HuH-7 (cell line): ENCODE measurements around the gene MAMDC4.
A peak's percentile ranks its signal among the peaks of the same experiment; 100 is the strongest.

Experiments
- DNase-seq: peaks from one replicate; pipeline ENCODE4 v3.0.0; 2011; ENCODE audit warnings: low spot score

The MAMDC4 gene

DNA sequence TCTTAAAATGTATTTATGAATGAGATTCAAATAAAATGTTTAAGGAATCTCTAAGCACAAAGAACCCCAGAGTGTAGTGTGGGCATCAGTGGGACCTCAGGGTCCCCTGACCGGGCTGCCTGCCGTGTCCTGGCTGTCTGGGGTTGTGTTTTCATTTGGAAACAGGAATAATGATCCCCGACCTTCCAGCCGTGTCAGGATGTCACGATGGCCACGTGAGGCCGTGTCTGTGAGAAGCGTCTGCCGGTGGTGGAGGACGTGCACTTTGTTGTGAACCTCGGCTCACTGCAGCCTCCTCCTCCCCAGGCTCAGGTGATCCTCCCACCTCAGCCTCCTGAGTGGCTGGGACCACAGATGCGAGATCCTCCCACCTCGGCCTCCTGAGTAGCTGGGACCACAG is 38.5 kb downstream of the MAMDC4 start:
- DNase-seq = no peak

DNA sequence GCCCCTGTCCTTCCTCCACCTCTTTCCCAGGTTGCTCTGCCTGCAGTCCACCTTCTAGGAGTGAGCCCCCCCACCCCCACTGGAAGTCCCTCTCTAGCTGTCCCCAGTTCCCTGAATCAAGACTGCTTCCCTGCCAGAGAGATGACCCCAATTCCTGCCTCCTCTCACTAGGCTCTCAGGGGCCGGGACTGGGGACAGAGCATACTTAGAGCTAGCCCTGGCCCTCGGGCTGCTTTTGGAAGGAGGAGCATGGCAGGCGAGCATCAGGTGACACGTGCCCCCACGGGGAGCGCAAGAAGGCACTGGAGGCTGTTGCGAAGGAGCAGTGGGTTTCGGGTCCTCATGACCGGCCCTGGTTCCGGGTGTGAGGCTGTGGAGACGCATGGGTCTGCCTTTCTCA is 43.9 kb downstream of the MAMDC4 start:
- DNase-seq = no peak

DNA sequence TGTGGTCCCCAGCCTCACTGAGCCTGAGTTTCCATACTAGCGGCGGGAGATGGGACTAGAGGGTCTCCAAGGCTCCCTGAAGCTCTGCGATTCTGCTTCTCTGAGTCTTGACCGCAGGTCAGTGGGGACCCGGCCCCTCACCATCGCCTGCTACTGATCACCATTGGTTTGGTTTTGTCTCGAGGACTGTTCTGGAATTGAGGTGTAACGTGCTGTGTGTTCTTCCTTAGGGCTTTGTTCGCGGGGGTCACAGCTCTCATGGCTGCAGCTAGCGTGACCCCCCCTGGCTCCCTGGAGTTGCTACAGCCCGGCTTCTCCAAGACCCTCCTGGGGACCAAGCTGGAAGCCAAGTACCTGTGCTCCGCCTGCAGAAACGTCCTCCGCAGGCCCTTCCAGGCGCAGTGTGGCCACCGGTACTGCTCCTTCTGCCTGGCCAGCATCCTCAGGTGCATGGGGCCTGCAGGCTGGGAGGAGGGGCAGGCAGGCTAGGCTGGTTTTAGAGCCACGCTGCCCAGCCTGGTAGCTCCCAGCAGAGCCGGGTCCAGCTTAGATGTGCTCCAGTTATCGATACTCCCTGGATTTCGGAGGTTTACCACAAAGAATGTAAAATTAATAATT is 46.4 kb downstream of the MAMDC4 start:
- no peak for DNase-seq

DNA sequence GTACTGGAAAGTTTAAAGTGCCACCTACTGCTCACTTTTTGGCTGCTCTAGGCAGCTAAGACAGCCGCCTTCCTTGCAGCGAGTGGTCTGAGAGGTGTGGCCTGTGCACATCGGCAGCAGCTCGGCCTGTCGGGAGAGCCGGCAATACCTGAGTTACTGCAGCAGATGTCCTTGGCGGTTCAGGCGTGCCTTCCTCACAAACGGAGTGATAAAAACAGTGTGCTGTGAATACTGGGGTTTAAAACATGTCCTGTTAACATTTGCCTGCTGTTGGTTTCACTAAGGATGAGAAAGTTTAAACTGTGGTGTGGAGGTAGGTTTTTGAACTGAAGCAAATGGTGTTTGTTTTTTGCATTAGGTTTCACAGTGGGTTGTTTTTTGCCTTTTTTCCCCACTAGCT is 47.0 kb downstream of the MAMDC4 start:
- no peak for DNase-seq

DNA sequence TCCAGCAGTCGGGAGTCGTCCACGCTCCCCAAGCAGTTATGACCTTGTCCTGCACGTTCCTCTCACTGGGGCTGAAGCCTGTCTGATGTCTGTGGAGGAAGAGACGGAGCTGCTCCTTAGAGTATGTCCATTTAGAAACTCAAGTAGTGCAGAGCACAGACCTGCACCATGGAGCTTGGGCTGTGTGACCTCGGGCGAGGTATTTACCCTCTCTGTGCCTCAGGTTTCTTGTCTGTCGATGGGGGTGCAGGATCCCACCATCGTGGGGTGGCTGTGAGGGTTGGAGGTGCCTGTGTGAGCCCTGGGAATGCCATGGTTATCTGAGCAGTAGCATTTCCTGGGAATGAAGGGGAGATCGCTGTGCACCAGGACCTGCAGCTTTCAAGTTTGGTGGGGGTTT is 48.4 kb downstream of the MAMDC4 start:
- DNase-seq = no peak

DNA sequence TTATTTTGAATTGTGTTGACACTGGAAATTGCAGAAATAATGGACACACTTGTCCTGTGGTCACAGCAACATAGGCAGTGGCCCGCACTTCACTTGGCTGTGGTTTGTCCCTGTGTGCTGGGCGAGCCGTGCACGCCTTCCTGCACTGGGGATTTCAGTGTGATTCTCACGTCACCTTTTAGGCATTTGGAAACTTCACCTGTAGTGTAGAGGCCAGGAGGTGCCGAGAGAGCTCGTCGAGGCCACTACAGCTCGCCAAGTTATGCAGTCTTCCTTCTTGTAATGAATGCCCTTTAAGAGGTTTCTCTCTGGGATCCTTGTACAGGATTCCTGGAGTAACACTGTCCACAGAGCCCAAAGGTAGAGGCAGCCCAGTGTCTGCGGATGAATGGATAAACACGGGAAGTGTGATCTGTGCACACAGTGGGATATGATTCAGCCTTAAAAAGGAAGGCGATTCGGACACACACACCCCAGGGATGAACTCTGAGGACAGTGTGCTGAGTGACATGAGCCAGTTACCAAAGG is 48.9 kb downstream of the MAMDC4 start:
- DNase-seq = no peak

DNA sequence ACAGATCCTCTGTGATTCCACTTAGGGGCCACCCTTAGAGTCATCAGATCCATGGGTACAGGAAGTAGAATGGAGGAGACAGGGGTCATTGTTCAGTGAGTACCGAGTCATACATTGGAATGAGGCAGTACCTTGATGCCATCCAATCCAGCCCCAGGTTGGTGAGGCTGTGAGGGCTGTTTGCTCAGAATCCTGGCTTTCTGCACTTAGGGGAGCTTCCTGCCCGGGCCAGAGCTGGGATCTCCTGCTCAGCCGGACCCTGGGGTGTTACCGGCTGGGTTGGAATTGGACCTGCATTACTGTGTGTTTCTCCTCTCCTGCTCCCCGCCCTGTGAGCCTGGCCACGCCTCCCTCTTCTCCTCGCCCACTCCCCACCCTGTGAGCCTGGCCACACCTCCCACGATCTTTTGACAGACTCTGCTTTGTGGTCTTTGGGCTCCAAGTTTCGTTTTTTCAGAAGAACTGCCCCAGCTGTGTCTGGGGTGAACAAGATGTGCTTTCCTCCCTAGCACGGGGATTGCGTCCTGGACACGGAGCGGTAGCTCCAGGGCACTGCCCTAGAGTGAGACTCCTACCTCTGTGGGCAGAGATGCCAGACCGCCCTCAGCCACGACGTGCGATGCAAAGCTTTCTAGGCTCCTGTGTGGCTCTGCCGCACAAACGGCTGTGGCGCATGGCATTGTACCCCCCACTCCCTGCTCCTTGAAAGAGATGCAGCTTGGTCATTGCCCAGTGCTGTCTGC is 49.5 kb downstream of the MAMDC4 start:
- no peak for DNase-seq

DNA sequence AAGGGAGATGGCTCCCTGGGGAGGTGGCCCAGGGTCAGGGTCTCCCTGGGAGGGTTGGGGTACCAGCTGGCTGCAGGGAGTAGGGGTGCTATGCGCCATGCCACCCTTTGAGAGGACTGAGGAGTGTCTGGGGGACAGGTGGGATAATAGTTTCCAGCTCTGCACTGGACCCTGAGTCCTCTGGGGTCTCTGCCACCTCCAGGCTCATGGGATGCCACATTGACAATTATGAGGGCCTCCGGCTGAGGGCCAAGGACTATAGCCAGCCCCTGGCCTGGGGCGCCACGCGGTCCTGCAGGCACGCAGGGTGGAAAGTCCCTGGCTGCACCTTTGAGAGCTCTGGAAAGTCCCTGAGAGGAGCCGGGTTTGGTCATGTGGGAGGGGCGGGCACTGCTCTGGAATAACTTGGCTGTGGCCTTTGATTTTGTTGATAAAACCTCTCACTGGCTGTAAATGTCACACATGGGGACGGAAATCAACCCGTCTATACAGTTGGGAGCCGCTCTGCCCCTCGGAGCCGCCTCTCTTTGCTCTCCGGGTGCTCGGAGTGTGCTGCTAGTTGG is 50.2 kb downstream of the MAMDC4 start:
- peak; percentile 80 for DNase-seq

DNA sequence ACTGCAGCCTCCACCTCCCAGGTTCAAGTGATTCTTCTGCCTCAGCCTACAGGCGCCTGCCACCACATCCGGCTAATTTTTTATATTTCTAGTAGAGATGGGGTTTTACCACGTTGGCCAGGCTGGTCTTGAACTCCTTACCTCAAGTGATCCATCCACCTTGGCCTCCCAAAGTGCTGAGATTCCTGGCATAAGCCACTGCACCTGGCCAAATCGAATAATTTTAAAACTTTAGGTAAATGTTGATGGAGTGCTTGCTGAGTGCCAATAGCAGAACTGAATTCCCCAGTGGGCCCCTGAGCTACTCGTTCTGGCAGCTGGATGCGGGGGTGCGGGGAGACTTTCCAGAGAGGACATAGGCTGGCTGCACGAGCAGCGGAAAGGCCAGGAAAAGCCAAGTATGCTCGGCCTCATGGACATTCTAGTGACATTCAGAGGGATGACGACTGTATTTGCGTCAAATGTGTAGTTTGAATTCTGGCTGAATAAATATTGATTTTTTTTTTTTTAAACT is 51.0 kb downstream of the MAMDC4 start:
- DNase-seq = no peak

DNA sequence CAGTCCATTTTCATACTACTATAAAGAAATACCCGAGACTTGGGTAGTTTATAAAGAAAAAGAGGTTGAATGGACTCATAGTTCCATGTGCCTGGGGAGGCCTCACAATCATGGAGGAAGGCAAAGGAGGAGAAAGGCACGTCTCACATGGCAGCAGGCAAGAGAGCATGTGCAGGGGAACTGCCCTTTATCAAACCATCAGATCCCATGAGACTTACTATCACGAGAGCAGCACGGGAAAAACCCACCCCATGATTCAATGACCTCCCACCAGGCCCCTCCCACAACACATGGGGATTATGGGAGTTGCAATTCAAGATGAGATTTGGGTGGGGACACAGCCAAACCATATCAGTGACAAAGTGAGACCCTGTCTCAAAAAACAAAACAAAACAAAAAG is 54.1 kb downstream of the MAMDC4 start:
- DNase-seq = no peak

DNA sequence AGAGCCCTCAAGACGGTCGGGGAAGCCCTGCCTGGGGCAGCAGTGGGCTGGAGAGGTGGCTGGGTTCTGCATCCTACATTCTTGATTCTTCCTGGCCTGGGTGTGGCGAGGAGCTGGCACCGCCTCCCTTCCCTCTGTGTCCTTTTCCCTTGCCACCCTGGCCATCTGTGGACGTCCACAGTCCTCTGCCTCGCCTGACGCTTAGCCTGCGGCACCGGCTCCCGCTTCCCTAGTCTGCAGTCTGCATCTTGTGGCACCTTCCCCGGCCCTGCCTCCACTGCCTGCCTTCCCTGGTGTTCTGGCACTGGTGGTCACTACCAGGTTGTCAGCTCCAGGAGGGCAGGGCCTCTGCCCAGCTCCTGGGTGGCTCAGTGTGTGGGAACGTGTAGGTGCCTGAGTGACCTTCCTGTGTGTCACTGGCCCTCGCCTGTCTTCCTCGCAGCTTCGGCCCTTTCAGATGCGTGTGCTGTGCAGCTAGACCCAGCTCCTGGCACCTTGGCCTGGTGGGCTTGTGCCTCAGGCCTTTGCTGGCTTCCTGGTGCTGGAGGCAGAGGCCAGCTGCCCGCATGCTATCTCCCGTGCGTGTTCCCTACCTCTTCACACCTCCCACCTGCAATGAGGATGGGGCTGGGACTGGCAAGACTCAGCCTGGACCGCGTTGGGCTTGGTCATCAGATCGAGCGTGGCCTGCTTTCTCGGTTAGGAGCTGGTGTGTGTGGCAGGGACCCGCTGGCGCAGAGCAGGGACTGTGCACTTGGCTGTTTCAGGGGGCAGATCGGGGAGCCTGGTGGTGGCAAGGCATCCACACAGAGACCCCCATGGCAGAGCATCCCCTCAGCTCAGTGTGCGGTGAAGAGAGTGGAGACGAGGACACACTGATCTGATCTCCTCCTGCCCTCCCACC is 55.1 kb downstream of the MAMDC4 start:
- DNase-seq = no peak
